Smooth muscle cell (in vitro differentiated cells): ENCODE data around the gene CLASP2. TPM values are rescaled to one million over a fixed set of nuclear protein-coding genes. Genes with fewer than 3 reads are reported as not detected.
A peak's percentile ranks its signal among the peaks of the same experiment; 100 is the strongest.

Source experiments
- DNase-seq: peaks from one replicate; lab custom pipeline; 2025; ENCODE audit not compliant: unreplicated experiment; lab: John Stamatoyannopoulos, UW
- H2AFZ ChIP-seq: fragments of 200-600 bp; sonication (generic); 2 replicates; pipeline ENCODE4 v1.6.0; 2016; ENCODE audit warnings: antibody characterized with exemption, low read depth, mild to moderate bottlenecking
- H3F3A ChIP-seq: fragments of 200-600 bp; sonication (generic); 2 replicates; pipeline ENCODE4 v1.6.0; 2017; ENCODE audit warnings: antibody characterized with exemption, low read depth
- H3K27ac ChIP-seq: fragments of 200-600 bp; sonication (generic); 2 replicates; pipeline ENCODE4 v1.5.1; 2016; ENCODE audit warnings: low read depth, mild to moderate bottlenecking
- H3K27me3 ChIP-seq: fragments of 200-600 bp; sonication (generic); 2 replicates; pipeline ENCODE4 v1.6.1; 2016; ENCODE audit warnings: low read depth, mild to moderate bottlenecking
- H3K36me3 ChIP-seq: fragments of 200-600 bp; sonication (generic); 2 replicates; pipeline ENCODE4 v1.5.1; 2016; ENCODE audit warnings: low read depth
- H3K4me1 ChIP-seq: fragments of 200-600 bp; sonication (generic); 2 replicates; pipeline ENCODE4 v1.5.1; 2016; ENCODE audit warnings: low read depth
- H3K4me2 ChIP-seq: fragments of 200-600 bp; sonication (generic); 2 replicates; pipeline ENCODE4 v1.6.0; 2016; ENCODE audit warnings: mild to moderate bottlenecking
- H3K4me3 ChIP-seq: fragments of 200-600 bp; sonication (generic); 2 replicates; pipeline ENCODE4 v1.5.1; 2016; ENCODE audit warnings: mild to moderate bottlenecking
- H3K79me2 ChIP-seq: fragments of 200-600 bp; sonication (generic); 2 replicates; pipeline ENCODE4 v1.6.0; 2016; ENCODE audit warnings: low read depth, mild to moderate bottlenecking
- H3K9ac ChIP-seq: fragments of 200-600 bp; sonication (generic); 2 replicates; pipeline ENCODE4 v1.6.0; 2016; ENCODE audit warnings: low read depth
- H3K9me3 ChIP-seq: fragments of 200-600 bp; sonication (generic); replicated peaks from 2 replicates; pipeline ENCODE4 v1.5.1; 2016; ENCODE audit warnings: low read depth
- H4K20me1 ChIP-seq: fragments of 200-600 bp; sonication (generic); 2 replicates; pipeline ENCODE4 v1.6.0; 2016; ENCODE audit warnings: low read depth
- CTCF ChIP-seq: fragments of 200-600 bp; sonication (generic); IDR thresholded peaks from 2 replicates; pipeline ENCODE4 v1.5.1; 2017; ENCODE audit warnings: borderline replicate concordance, mild to moderate bottlenecking, antibody characterized with exemption; ENCODE audit not compliant: insufficient read depth, poor library complexity, severe bottlenecking
- WGBS: methylation state at CpG from one replicate; pipeline ENCODE4 v1.1.7; 2016; ENCODE audit warnings: low lambda C conversion rate; 5-methylcytosine and 5-hydroxymethylcytosine counted together
- polyA plus RNA-seq: library from polyadenylated mRNA; unstranded; fragments of >200 nt; fragmentation: Nextera tagmentation; extraction: Ambion mirVana; gene quantifications from 2 replicates; pipeline ENCODE4 v1.2.1, GENCODE V29; 2016
- total RNA-seq: library from RNA; depleted of rRNA; stranded (reverse); fragments of >200 nt; gene quantifications from 2 replicates; pipeline ENCODE4 v1.2.3, GENCODE V29; 2014

Gene CLASP2
- total and polyA plus RNA-seq, 2 experiments from 2014 or later: 17.9 to 61.4 TPM

DNA sequence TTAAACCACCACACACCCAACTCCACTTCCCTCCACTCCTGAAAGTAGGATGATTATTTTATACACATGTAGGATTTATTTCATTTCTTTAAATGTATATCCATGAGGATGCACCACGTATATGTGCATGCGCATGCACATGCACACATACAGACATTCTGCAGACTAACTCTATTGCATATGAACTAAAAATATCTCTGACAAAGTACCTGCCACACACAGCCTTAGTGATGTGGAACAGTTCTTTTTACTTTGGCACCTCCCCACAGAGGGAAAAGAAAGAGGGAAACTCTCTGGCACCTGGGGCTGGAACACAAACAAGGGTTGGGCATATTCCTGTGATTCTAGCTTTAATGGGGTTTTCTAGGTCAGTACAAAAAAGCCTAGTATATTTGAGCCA is 138.2 kb downstream of the CLASP2 start:
- WGBS: 97% methylated on average over 2 of the region's 2 CpGs

DNA sequence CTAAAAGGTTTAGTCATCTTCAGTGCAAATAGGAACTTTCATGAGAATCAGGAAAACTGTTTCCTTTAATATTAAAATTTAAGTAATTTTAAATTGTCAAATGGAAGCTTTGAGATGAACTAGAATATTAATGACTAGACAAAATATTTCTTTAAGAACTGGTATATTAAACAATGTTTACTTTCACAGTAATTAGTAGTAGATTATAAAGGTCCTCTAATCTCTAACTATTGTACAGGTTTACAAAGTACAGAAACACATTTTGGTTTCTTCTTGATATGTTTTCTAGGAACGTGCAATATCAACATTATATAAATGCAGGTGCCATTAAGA is 138.9 kb downstream of the CLASP2 start:
- no peak for TF ChIP-seq CTCF
- Histone ChIP-seq H3K9ac (no peak overlapping the region), H3K79me2 (no peaks in the 10 kb centered on the region), H2AFZ (no peak overlapping the region), H3K4me2 (no peak overlapping the region), H3K36me3 (no peaks in the 10 kb centered on the region), H3K4me1 (peaks cover 44% of the 10 kb centered on the region), H3K4me3 (no peak overlapping the region), H3K27me3 (no peaks in the 10 kb centered on the region), H4K20me1 (no peaks in the 10 kb centered on the region), H3K27ac (peak overlapping the region; percentile 73), H3F3A (no peaks in the 10 kb centered on the region), H3K9me3 (no peaks in the 10 kb centered on the region)
- WGBS: 95% methylated on average over 1 of the region's 1 CpG
- DNase-seq: no peak

More for the DNA sequence above, 138.2 kb downstream of the CLASP2 start:
- H3K27me3 ChIP-seq: no peaks in the 10 kb centered on the region
- no peak for DNase-seq
- no peak overlapping the region for H3K9ac ChIP-seq
- H3K4me2 ChIP-seq: no peak overlapping the region
- no peaks in the 10 kb centered on the region for H3K79me2 ChIP-seq
- no peaks in the 10 kb centered on the region for H3K9me3 ChIP-seq
- peak overlapping the region; percentile 73 for H3K27ac ChIP-seq
- H3F3A ChIP-seq: no peaks in the 10 kb centered on the region
- H4K20me1 ChIP-seq: no peaks in the 10 kb centered on the region
- no peak overlapping the region for H3K4me3 ChIP-seq
- no peaks in the 10 kb centered on the region for H3K36me3 ChIP-seq
- no peak overlapping the region for H2AFZ ChIP-seq
- no peak for TF ChIP-seq CTCF
- H3K4me1 ChIP-seq: peaks cover 44% of the 10 kb centered on the region

DNA sequence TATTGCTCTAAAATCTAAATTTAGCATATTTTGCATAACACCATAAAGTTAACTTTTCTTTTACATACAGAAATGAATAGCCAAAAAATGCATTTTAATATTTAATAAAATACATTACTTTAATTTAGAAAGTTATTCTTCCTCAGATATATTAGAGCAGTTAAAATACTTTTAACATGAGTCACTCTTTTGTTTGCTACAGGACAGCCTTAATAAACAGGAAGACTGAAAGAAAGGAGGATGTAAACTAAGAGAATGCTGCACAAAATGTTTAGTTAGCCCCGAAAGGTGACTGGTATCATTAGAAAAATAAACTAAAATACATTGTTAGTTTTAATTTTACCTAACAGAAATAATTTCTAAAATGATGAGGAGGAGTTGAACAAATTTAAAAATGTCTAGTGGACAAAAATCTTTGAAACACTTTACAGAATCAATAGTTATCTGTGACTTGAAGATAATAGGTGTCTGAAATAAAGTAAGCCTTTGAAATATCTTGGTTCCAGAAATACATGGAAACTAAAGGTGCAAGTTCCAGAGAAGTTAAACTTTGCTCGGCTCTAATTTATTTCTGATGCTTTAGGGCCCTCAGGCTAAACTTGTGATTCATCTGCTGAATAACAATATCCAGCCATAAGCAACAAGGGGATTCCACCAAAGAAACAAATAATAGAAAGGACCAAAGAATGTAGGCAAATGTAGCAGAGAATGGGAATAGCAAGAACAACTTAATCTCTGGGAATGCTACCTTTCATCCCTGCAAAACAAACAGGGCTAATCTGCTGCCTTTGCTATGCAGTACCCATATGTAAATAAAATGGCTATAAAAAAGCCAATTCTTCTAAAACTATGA is 139.5 kb downstream of the CLASP2 start:
- WGBS: 59% methylated on average over 2 of the region's 2 CpGs

More for the DNA sequence above, 139.5 kb downstream of the CLASP2 start:
- Histone ChIP-seq H3K4me1 (peaks cover 44% of the 10 kb centered on the region), H3K79me2 (no peaks in the 10 kb centered on the region), H3K9me3 (no peaks in the 10 kb centered on the region), H3K4me2 (peak overlapping the region; percentile 25), H4K20me1 (no peaks in the 10 kb centered on the region), H3K4me3 (no peak overlapping the region), H3K36me3 (peaks cover 5% of the 10 kb centered on the region), H3K27me3 (no peaks in the 10 kb centered on the region), H3K27ac (peak overlapping the region; percentile 73), H2AFZ (no peak overlapping the region), H3F3A (no peaks in the 10 kb centered on the region), H3K9ac (no peak overlapping the region)
- DNase-seq: no peak
- TF ChIP-seq CTCF: no peak
